Smooth muscle cell (in vitro differentiated cells): ENCODE results near the gene CRAT. TPM values are rescaled to one million over a fixed set of nuclear protein-coding genes. Genes with fewer than 3 reads are reported as not detected.

ENCODE experiments used
- DNase-seq: peaks from one replicate; lab custom pipeline; 2025; ENCODE audit not compliant: unreplicated experiment; lab: John Stamatoyannopoulos, UW
- H2AFZ ChIP-seq: fragments of 200-600 bp; sonication (generic); 2 replicates; pipeline ENCODE4 v1.6.0; 2016; ENCODE audit warnings: antibody characterized with exemption, low read depth, mild to moderate bottlenecking
- H3F3A ChIP-seq: fragments of 200-600 bp; sonication (generic); 2 replicates; pipeline ENCODE4 v1.6.0; 2017; ENCODE audit warnings: antibody characterized with exemption, low read depth
- H3K27ac ChIP-seq: fragments of 200-600 bp; sonication (generic); 2 replicates; pipeline ENCODE4 v1.5.1; 2016; ENCODE audit warnings: low read depth, mild to moderate bottlenecking
- H3K27me3 ChIP-seq: fragments of 200-600 bp; sonication (generic); 2 replicates; pipeline ENCODE4 v1.6.1; 2016; ENCODE audit warnings: low read depth, mild to moderate bottlenecking
- H3K36me3 ChIP-seq: fragments of 200-600 bp; sonication (generic); 2 replicates; pipeline ENCODE4 v1.5.1; 2016; ENCODE audit warnings: low read depth
- H3K4me1 ChIP-seq: fragments of 200-600 bp; sonication (generic); 2 replicates; pipeline ENCODE4 v1.5.1; 2016; ENCODE audit warnings: low read depth
- H3K4me2 ChIP-seq: fragments of 200-600 bp; sonication (generic); 2 replicates; pipeline ENCODE4 v1.6.0; 2016; ENCODE audit warnings: mild to moderate bottlenecking
- H3K4me3 ChIP-seq: fragments of 200-600 bp; sonication (generic); 2 replicates; pipeline ENCODE4 v1.5.1; 2016; ENCODE audit warnings: mild to moderate bottlenecking
- H3K79me2 ChIP-seq: fragments of 200-600 bp; sonication (generic); 2 replicates; pipeline ENCODE4 v1.6.0; 2016; ENCODE audit warnings: low read depth, mild to moderate bottlenecking
- H3K9ac ChIP-seq: fragments of 200-600 bp; sonication (generic); 2 replicates; pipeline ENCODE4 v1.6.0; 2016; ENCODE audit warnings: low read depth
- H3K9me3 ChIP-seq: fragments of 200-600 bp; sonication (generic); replicated peaks from 2 replicates; pipeline ENCODE4 v1.5.1; 2016; ENCODE audit warnings: low read depth
- H4K20me1 ChIP-seq: fragments of 200-600 bp; sonication (generic); 2 replicates; pipeline ENCODE4 v1.6.0; 2016; ENCODE audit warnings: low read depth
- CTCF ChIP-seq: fragments of 200-600 bp; sonication (generic); IDR thresholded peaks from 2 replicates; pipeline ENCODE4 v1.5.1; 2017; ENCODE audit warnings: borderline replicate concordance, mild to moderate bottlenecking, antibody characterized with exemption; ENCODE audit not compliant: insufficient read depth, poor library complexity, severe bottlenecking
- whole genome bisulfite sequencing: methylation state at CpG from one replicate; pipeline ENCODE4 v1.1.7; 2016; ENCODE audit warnings: low lambda C conversion rate; 5-methylcytosine and 5-hydroxymethylcytosine counted together
- polyA plus RNA-seq: library from polyadenylated mRNA; unstranded; fragments of >200 nt; fragmentation: Nextera tagmentation; extraction: Ambion mirVana; gene quantifications from 2 replicates; pipeline ENCODE4 v1.2.1, GENCODE V29; 2016
- total RNA-seq: library from RNA; depleted of rRNA; stranded (reverse); fragments of >200 nt; gene quantifications from 2 replicates; pipeline ENCODE4 v1.2.3, GENCODE V29; 2014

The CRAT gene
- total and polyA plus RNA-seq, 2 experiments from 2014 or later: 20.0 to 52.3 TPM

GRCh38 chr9:129060991-129061390, 49.6 kb downstream of the CRAT start:
- Histone ChIP-seq H3K4me2 (no peak overlapping the region), H3K27me3 (no peaks in the 10 kb centered on the region), H3K9me3 (no peaks in the 10 kb centered on the region), H2AFZ (no peak overlapping the region), H3K9ac (no peak overlapping the region), H3K79me2 (no peaks in the 10 kb centered on the region), H3K27ac (no peak overlapping the region), H4K20me1 (no peaks in the 10 kb centered on the region), H3F3A (no peaks in the 10 kb centered on the region), H3K4me1 (no peaks in the 10 kb centered on the region), H3K4me3 (no peak overlapping the region), H3K36me3 (no peaks in the 10 kb centered on the region)
- TF ChIP-seq CTCF: no peak
- no peak for DNase-seq
- 95% methylated on average over 12 of the region's 12 CpGs for WGBS

GRCh38 chr9:129059796-129060785, 50.5 kb downstream of the CRAT start:
- no peak for TF ChIP-seq CTCF
- no peak overlapping the region for H3K4me3 ChIP-seq

GRCh38 chr9:129058965-129059795, 51.4 kb downstream of the CRAT start:
- Histone ChIP-seq H3K27ac (no peak overlapping the region), H3K4me2 (no peak overlapping the region), H3F3A (no peaks in the 10 kb centered on the region), H3K9ac (no peak overlapping the region), H4K20me1 (no peaks in the 10 kb centered on the region), H3K9me3 (no peaks in the 10 kb centered on the region), H2AFZ (no peak overlapping the region), H3K4me3 (no peak overlapping the region), H3K36me3 (no peaks in the 10 kb centered on the region), H3K27me3 (no peaks in the 10 kb centered on the region), H3K4me1 (no peaks in the 10 kb centered on the region), H3K79me2 (no peaks in the 10 kb centered on the region)
- TF ChIP-seq CTCF: no peak
- DNase-seq: no peak
- 88% methylated on average over 21 of the region's 21 CpGs for WGBS

More at GRCh38 chr9:129059796-129060785, 50.5 kb downstream of the CRAT start:
- Histone ChIP-seq H4K20me1 (no peaks in the 10 kb centered on the region), H3K9me3 (no peaks in the 10 kb centered on the region), H3K27me3 (no peaks in the 10 kb centered on the region), H3K4me2 (no peak overlapping the region), H3K4me1 (no peaks in the 10 kb centered on the region), H3K9ac (no peak overlapping the region), H3K79me2 (no peaks in the 10 kb centered on the region), H3K27ac (no peak overlapping the region), H3F3A (no peaks in the 10 kb centered on the region), H3K36me3 (no peaks in the 10 kb centered on the region), H2AFZ (no peak overlapping the region)
- 98% methylated on average over 37 of the region's 37 CpGs for WGBS
- no peak for DNase-seq
